Trophoblast cell (in vitro differentiated cells and primary cell): Measurements from ENCODE around the gene EDAR.

Experiments used
- DNase-seq, 2 donors: peaks; one replicate each; pipeline ENCODE4 v3.0.0-alpha.2; 2016
- H2AFZ ChIP-seq: 2 replicates; pipeline ENCODE4 v1.6.1; 2013; ENCODE audit warnings: low read length, moderate library complexity, mild to moderate bottlenecking; ENCODE audit not compliant: insufficient read depth, poor library complexity
- H2AK5ac ChIP-seq: 2 replicates; pipeline ENCODE4 v1.6.1; 2013; ENCODE audit warnings: mild to moderate bottlenecking, low read length
- H2BK120ac ChIP-seq: 2 replicates; pipeline ENCODE4 v1.6.1; 2013; ENCODE audit warnings: low read length, mild to moderate bottlenecking, moderate library complexity; ENCODE audit not compliant: insufficient read depth, poor library complexity
- H2BK12ac ChIP-seq: 2 replicates; pipeline ENCODE4 v1.6.1; 2013; ENCODE audit warnings: mild to moderate bottlenecking, low read length, moderate library complexity
- H2BK5ac ChIP-seq: 2 replicates; pipeline ENCODE4 v1.6.1; 2013; ENCODE audit warnings: low read length, low read depth, moderate library complexity, mild to moderate bottlenecking; ENCODE audit not compliant: poor library complexity
- H3K14ac ChIP-seq: 2 replicates; pipeline ENCODE4 v1.6.1; 2013; ENCODE audit warnings: mild to moderate bottlenecking, low read length
- H3K18ac ChIP-seq: 2 replicates; pipeline ENCODE4 v1.6.1; 2013; ENCODE audit warnings: mild to moderate bottlenecking, low read length
- H3K23ac ChIP-seq: 2 replicates; pipeline ENCODE4 v1.6.1; 2013; ENCODE audit warnings: low read length
- H3K27ac ChIP-seq: 2 replicates; pipeline ENCODE4 v1.5.1; 2013; ENCODE audit warnings: low read depth, mild to moderate bottlenecking, inconsistent platforms, low read length, moderate library complexity
- H3K27me3 ChIP-seq: 2 replicates; pipeline ENCODE4 v1.6.1; 2013; ENCODE audit warnings: inconsistent platforms, mild to moderate bottlenecking, low read length, moderate library complexity; ENCODE audit not compliant: insufficient read depth
- H3K36me3 ChIP-seq, 2 experiments: 1 replicate in 1 of 2; 2 replicates in 1 of 2; pipeline ENCODE4 v1.6.1; 2013; ENCODE audit warnings: low read length in 2 of 2, mild to moderate bottlenecking in 2 of 2, moderate library complexity in 1 of 2; ENCODE audit not compliant: insufficient read depth in 2 of 2, control insufficient read depth in 1 of 2
- H3K4ac ChIP-seq: 2 replicates; pipeline ENCODE4 v1.6.1; 2013; ENCODE audit warnings: low read depth, mild to moderate bottlenecking, low read length, moderate library complexity
- H3K4me1 ChIP-seq, 2 experiments: 1 replicate in 1 of 2; 2 replicates in 1 of 2; pipeline ENCODE4 v1.6.1; 2013; ENCODE audit warnings: low read length in 2 of 2, mild to moderate bottlenecking in 2 of 2, moderate library complexity in 1 of 2; ENCODE audit not compliant: insufficient read depth in 2 of 2, control insufficient read depth in 1 of 2
- H3K4me2 ChIP-seq: 2 replicates; pipeline ENCODE4 v1.6.1; 2013; ENCODE audit warnings: inconsistent platforms, mild to moderate bottlenecking, low read length, moderate library complexity
- H3K4me3 ChIP-seq: 2 replicates; pipeline ENCODE4 v1.5.1; 2013; ENCODE audit warnings: mild to moderate bottlenecking, low read depth, low read length, inconsistent platforms
- H3K79me1 ChIP-seq: one replicate; pipeline ENCODE4 v1.6.1; 2013; ENCODE audit warnings: low read length
- H3K79me2 ChIP-seq: 2 replicates; pipeline ENCODE4 v1.6.1; 2013; ENCODE audit warnings: low read length, mild to moderate bottlenecking; ENCODE audit not compliant: control insufficient read depth, insufficient read depth, poor library complexity
- H3K9ac ChIP-seq: 2 replicates; pipeline ENCODE4 v1.6.1; 2013; ENCODE audit warnings: mild to moderate bottlenecking, low read length
- H3K9me3 ChIP-seq: 2 replicates; pipeline ENCODE4 v1.6.1; 2013; ENCODE audit warnings: low read depth, mild to moderate bottlenecking, control low read depth, inconsistent platforms, low read length; ENCODE audit not compliant: insufficient read depth
- H4K12ac ChIP-seq: 2 replicates; pipeline ENCODE4 v1.6.1; 2013; ENCODE audit warnings: low read depth, mild to moderate bottlenecking, low read length, moderate library complexity
- H4K8ac ChIP-seq: 2 replicates; pipeline ENCODE4 v1.6.1; 2013; ENCODE audit warnings: low read depth, mild to moderate bottlenecking, low read length, moderate library complexity
- H4K91ac ChIP-seq: one replicate; pipeline ENCODE4 v1.6.1; 2013; ENCODE audit warnings: low read depth, mild to moderate bottlenecking, low read length, moderate library complexity
- WGBS: extraction: QIAGEN DNeasy Blood & Tissue Kit; methylation state at CpG from one replicate; pipeline ENCODE4 v1.1.7; 2013; ENCODE audit warnings: missing lambda C conversion rate; ENCODE audit not compliant: insufficient read length, insufficient coverage; ENCODE audit errors: extremely low coverage; 5-methylcytosine and 5-hydroxymethylcytosine counted together

The EDAR gene

GRCh38 chr2:108961796-108962195, 27.2 kb downstream of the EDAR start:
- Histone ChIP-seq H3K4me1 (peaks cover 0 to 7% of the 10 kb centered on the region in 2 experiments), H2AFZ (no peak overlapping the region), H4K12ac (no peak overlapping the region), H3K18ac (no peak overlapping the region), H4K91ac (no peak overlapping the region), H2BK5ac (no peak overlapping the region), H3K9ac (no peak overlapping the region), H3K27me3 (no peaks in the 10 kb centered on the region), H3K23ac (no peak overlapping the region), H2AK5ac (no peak overlapping the region), H3K79me1 (no peaks in the 10 kb centered on the region), H3K36me3 (no peaks in the 10 kb centered on the region), H3K9me3 (no peaks in the 10 kb centered on the region), H3K79me2 (no peaks in the 10 kb centered on the region), H3K4ac (no peak overlapping the region), H3K4me2 (no peak overlapping the region), H2BK120ac (no peak overlapping the region), H3K14ac (no peak overlapping the region), H3K27ac (no peak overlapping the region), H2BK12ac (no peak overlapping the region), H3K4me3 (no peak overlapping the region), H4K8ac (no peak overlapping the region)
- no CpG with 5 or more reads among the region's 4 CpGs for WGBS
- DNase-seq, result no peak

- Histone ChIP-seq H2BK5ac (no peak overlapping the region), H3K14ac (no peak overlapping the region), H3K23ac (no peak overlapping the region), H3K27ac (no peak overlapping the region), H3K9me3 (no peaks in the 10 kb centered on the region), H3K4me3 (no peak overlapping the region), H4K91ac (no peak overlapping the region), H3K9ac (no peak overlapping the region), H3K18ac (no peak overlapping the region), H3K27me3 (no peaks in the 10 kb centered on the region), H4K12ac (no peak overlapping the region), H3K4ac (no peak overlapping the region), H2AK5ac (no peak overlapping the region), H3K4me1 (peaks cover 0 to 7% of the 10 kb centered on the region in 2 experiments), H2AFZ (no peak overlapping the region), H3K79me2 (no peaks in the 10 kb centered on the region), H3K36me3 (no peaks in the 10 kb centered on the region), H3K79me1 (no peaks in the 10 kb centered on the region), H2BK120ac (no peak overlapping the region), H2BK12ac (no peak overlapping the region), H4K8ac (no peak overlapping the region), H3K4me2 (no peak overlapping the region)
- WGBS, result no CpG with 5 or more reads among the region's 5 CpGs
- DNase-seq, result no peak
These were observed 29.0 kb downstream of the EDAR start for GRCh38 chr2:108960006-108960405.

- Histone ChIP-seq H3K4me1 (peaks cover 0 to 7% of the 10 kb centered on the region in 2 experiments), H3K27ac (no peak overlapping the region), H4K12ac (no peak overlapping the region), H3K79me2 (no peaks in the 10 kb centered on the region), H3K23ac (no peak overlapping the region), H4K91ac (no peak overlapping the region), H3K79me1 (no peaks in the 10 kb centered on the region), H2BK12ac (no peak overlapping the region), H3K4me3 (no peak overlapping the region), H3K9me3 (no peaks in the 10 kb centered on the region), H2BK120ac (no peak overlapping the region), H4K8ac (no peak overlapping the region), H3K4me2 (no peak overlapping the region), H3K36me3 (no peaks in the 10 kb centered on the region), H2BK5ac (no peak overlapping the region), H2AFZ (no peak overlapping the region), H3K14ac (no peak overlapping the region), H3K9ac (no peak overlapping the region), H3K4ac (no peak overlapping the region), H3K27me3 (no peaks in the 10 kb centered on the region), H3K18ac (no peak overlapping the region), H2AK5ac (no peak overlapping the region)
- DNase-seq, result no peak
- no CpG with 5 or more reads among the region's 7 CpGs for WGBS
These were observed 29.6 kb downstream of the EDAR start for GRCh38 chr2:108959401-108959800.

GRCh38 chr2:108958632-108959341, 30.2 kb downstream of the EDAR start:
- H3K9ac ChIP-seq, result no peak overlapping the region
- no peaks in the 10 kb centered on the region for H3K79me2 ChIP-seq
- no peaks in the 10 kb centered on the region for H3K36me3 ChIP-seq
- no peak overlapping the region for H2BK12ac ChIP-seq
- H2AFZ ChIP-seq, result no peak overlapping the region
- no peak overlapping the region for H4K8ac ChIP-seq
- H3K23ac ChIP-seq, result no peak overlapping the region
- no peak overlapping the region for H3K27ac ChIP-seq
- no peaks in the 10 kb centered on the region for H3K27me3 ChIP-seq
- H3K4me2 ChIP-seq, result no peak overlapping the region
- H4K12ac ChIP-seq, result no peak overlapping the region
- peak; percentile 21 to 59 for DNase-seq
- no peak overlapping the region for H2AK5ac ChIP-seq
- H3K14ac ChIP-seq, result no peak overlapping the region
- H3K18ac ChIP-seq, result no peak overlapping the region
- H3K4ac ChIP-seq, result no peak overlapping the region
- no CpG with 5 or more reads among the region's 7 CpGs for WGBS
- no peaks in the 10 kb centered on the region for H3K9me3 ChIP-seq
- H3K4me1 ChIP-seq, result peaks cover 0 to 7% of the 10 kb centered on the region in 2 experiments
- no peak overlapping the region for H2BK120ac ChIP-seq
- H3K4me3 ChIP-seq, result no peak overlapping the region
- no peaks in the 10 kb centered on the region for H3K79me1 ChIP-seq
- no peak overlapping the region for H2BK5ac ChIP-seq
- no peak overlapping the region for H4K91ac ChIP-seq
